ENCODE data around the gene CACNA2D2. TPM values are rescaled to one million over a fixed set of nuclear protein-coding genes. Genes with fewer than 3 reads are reported as not detected.

Gene CACNA2D2
- total RNA-seq, 1 experiment from 2014 or later: 22.0 TPM

GRCh38 chr3:50341537-50341936, 161.9 kb downstream of the CACNA2D2 start:
- Mint-ChIP-seq H3K4me1 (peaks cover 27% of the 10 kb centered on the region), H3K27me3 (ENCODE audit: low read depth) (peaks cover 85% of the 10 kb centered on the region), H3K36me3 (no peaks in the 10 kb centered on the region), H3K9me3 (no peaks in the 10 kb centered on the region), H3K4me3 (peak overlapping the region; percentile 65), H3K27ac (no peak overlapping the region)
- POLR2A ChIA-PET: no interaction called here
- no peak for TF ChIP-seq ZNF219 (CRISPR knock-in tag; IDR thresholded peaks at IDR 0.05; ENCODE audit: borderline replicate concordance)
- TF ChIP-seq HMGA2 (CRISPR knock-in tag; IDR thresholded peaks at IDR 0.05): no peak
- TF ChIP-seq JAZF1 (CRISPR knock-in tag; IDR thresholded peaks at IDR 0.05): no peak
- TF ChIP-seq CTCF (IDR thresholded peaks at IDR 0.05): no peak
- no peak for TF ChIP-seq ZNF138 (CRISPR knock-in tag; conservative IDR thresholded peaks at IDR 0.05)
- TF ChIP-seq FOXJ3 (CRISPR knock-in tag; IDR thresholded peaks at IDR 0.05; ENCODE audit: borderline replicate concordance): no peak
- TF ChIP-seq USF1 (CRISPR knock-in tag; IDR thresholded peaks at IDR 0.05): no peak
- TF ChIP-seq ZNF423 (CRISPR knock-in tag; IDR thresholded peaks at IDR 0.05): no peak
- no peak for TF ChIP-seq TEAD1 (CRISPR knock-in tag; IDR thresholded peaks at IDR 0.05)
- no peak for TF ChIP-seq SP1 (CRISPR knock-in tag; conservative IDR thresholded peaks at IDR 0.05)
- TF ChIP-seq, protein P1, sequence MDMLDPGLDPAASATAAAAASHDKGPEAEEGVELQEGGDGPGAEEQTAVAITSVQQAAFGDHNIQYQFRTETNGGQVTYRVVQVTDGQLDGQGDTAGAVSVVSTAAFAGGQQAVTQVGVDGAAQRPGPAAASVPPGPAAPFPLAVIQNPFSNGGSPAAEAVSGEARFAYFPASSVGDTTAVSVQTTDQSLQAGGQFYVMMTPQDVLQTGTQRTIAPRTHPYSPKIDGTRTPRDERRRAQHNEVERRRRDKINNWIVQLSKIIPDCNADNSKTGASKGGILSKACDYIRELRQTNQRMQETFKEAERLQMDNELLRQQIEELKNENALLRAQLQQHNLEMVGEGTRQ (CRISPR knock-in tag; IDR thresholded peaks at IDR 0.05): no peak
- TF ChIP-seq NR1H2 (CRISPR knock-in tag; IDR thresholded peaks at IDR 0.05): no peak
- ATAC-seq (no peak), DNase-seq (ENCODE audit: low spot score) (no peak)
- CTCF ChIA-PET: interaction anchor here (0.7 to 1.9 kb wide), 7 partner anchors 13 to 270 kb away, joined by 4 to 10 read pairs (median 4); partner anchors contain the start of genes CISH, HYAL3, NAA80 and TUSC2

DNA sequence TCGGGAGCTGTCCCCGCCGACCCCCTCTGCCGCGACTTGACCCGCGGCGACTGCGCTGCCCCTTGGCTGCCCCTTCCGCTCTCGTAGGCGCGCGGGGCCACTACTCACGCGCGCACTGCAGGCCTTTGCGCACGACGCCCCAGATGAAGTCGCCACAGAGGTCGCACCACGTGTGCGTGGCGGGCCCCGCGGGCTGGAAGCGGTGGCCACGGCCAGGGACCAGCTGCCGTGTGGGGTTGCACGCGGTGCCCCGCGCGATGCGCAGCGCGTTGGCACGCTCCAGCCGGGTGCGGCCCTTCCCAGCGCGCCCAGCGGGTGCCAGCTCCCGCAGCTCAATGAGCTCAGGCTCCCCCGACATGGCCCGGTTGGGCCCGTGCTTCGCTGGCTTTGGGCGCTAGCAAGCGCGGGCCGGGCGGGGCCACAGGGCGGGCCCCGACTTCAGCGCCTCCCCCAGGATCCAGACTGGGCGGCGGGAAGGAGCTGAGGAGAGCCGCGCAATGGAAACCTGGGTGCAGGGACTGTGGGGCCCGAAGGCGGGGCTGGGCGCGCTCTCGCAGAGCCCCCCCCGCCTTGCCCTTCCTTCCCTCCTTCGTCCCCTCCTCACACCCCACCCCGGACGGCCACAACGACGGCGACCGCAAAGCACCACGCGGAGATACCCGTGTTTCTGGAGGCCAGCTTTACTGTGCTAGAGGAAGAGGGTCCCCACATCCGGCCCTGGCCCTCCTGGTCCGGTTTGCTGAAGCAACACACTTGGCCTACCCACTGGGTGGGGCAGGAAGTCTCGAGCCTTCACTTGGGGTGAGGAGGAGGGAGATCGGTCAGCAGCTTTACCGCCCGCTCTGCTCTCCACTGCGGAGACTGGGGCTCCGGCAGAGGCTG, 162.7 kb downstream of the CACNA2D2 start, which contains the start of gene RASSF1:
RASSF1 (minus strand) TSS at position 389 of the 882 bp plus-strand sequence; CDS start at position 358, 31 bp downstream.
- H3K4me3 Mint-ChIP-seq: peak within 1 kb of the TSS; percentile 95
- CTCF ChIA-PET: interaction anchor here (0.6 to 1.9 kb wide), 15 partner anchors 10 to 276 kb away, joined by 3 to 10 read pairs (median 4); partner anchors contain the start of genes CISH, CYB561D2, HYAL1 and HYAL3
- TF ChIP-seq, protein P2, sequence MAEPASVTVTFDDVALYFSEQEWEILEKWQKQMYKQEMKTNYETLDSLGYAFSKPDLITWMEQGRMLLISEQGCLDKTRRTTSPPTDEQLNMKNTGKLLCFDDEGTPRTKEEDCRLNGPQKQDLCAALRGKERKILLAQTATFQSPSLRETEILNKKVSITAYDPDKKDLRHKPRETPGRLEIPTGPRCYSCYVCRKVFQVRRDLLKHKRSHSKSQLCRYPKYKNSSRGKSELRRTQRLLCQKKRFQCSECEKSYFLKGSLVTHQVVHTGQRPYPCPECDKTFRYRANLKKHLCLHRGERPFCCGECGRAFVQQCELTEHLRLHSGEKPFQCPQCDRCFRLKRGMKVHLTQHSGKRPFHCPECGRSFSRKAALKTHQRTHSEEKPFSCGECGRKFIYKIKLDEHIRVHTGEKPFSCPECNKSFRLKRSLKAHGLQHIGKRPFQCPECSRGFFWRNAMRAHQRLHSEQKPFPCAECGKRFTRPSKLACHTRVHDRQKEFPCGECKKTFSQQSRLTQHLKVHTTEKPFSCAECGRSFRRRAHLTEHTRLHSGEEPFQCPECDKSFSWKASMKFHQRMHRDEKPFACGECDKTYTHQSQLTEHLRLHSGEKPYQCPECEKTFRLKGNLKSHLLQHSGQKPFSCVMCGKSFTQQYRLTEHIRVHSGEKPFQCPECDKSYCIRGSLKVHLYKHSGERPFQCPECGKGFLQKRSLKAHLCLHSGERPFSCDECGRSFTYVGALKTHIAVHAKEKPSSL (CRISPR knock-in tag; conservative IDR thresholded peaks at IDR 0.05): no peak
- TF ChIP-seq JUN (CRISPR knock-in tag; IDR thresholded peaks at IDR 0.05) (0 out of 2 replicates have a peak, but pooled peaks have one; percentile 56), KAT7 (CRISPR knock-in tag; IDR thresholded peaks at IDR 0.05; ENCODE audit: borderline replicate concordance) (no peak), TEAD1 (CRISPR knock-in tag; IDR thresholded peaks at IDR 0.05) (0 out of 2 replicates have a peak, but pooled peaks have one; percentile 67), JAZF1 (CRISPR knock-in tag; IDR thresholded peaks at IDR 0.05) (no peak), TP53 (CRISPR knock-in tag; IDR thresholded peaks at IDR 0.05) (peak; percentile 61), ZNF423 (CRISPR knock-in tag; IDR thresholded peaks at IDR 0.05) (peak; percentile 29; the same call in 1 of the 2 replicates)
- TF ChIP-seq, protein P3, sequence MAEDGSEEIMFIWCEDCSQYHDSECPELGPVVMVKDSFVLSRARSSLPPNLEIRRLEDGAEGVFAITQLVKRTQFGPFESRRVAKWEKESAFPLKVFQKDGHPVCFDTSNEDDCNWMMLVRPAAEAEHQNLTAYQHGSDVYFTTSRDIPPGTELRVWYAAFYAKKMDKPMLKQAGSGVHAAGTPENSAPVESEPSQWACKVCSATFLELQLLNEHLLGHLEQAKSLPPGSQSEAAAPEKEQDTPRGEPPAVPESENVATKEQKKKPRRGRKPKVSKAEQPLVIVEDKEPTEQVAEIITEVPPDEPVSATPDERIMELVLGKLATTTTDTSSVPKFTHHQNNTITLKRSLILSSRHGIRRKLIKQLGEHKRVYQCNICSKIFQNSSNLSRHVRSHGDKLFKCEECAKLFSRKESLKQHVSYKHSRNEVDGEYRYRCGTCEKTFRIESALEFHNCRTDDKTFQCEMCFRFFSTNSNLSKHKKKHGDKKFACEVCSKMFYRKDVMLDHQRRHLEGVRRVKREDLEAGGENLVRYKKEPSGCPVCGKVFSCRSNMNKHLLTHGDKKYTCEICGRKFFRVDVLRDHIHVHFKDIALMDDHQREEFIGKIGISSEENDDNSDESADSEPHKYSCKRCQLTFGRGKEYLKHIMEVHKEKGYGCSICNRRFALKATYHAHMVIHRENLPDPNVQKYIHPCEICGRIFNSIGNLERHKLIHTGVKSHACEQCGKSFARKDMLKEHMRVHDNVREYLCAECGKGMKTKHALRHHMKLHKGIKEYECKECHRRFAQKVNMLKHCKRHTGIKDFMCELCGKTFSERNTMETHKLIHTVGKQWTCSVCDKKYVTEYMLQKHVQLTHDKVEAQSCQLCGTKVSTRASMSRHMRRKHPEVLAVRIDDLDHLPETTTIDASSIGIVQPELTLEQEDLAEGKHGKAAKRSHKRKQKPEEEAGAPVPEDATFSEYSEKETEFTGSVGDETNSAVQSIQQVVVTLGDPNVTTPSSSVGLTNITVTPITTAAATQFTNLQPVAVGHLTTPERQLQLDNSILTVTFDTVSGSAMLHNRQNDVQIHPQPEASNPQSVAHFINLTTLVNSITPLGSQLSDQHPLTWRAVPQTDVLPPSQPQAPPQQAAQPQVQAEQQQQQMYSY (CRISPR knock-in tag; IDR thresholded peaks at IDR 0.05): peak; percentile 24; the same call in 1 of the 2 replicates
- TF ChIP-seq, protein P4, sequence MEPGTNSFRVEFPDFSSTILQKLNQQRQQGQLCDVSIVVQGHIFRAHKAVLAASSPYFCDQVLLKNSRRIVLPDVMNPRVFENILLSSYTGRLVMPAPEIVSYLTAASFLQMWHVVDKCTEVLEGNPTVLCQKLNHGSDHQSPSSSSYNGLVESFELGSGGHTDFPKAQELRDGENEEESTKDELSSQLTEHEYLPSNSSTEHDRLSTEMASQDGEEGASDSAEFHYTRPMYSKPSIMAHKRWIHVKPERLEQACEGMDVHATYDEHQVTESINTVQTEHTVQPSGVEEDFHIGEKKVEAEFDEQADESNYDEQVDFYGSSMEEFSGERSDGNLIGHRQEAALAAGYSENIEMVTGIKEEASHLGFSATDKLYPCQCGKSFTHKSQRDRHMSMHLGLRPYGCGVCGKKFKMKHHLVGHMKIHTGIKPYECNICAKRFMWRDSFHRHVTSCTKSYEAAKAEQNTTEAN (CRISPR knock-in tag; IDR thresholded peaks at IDR 0.05): peak; percentile 77; the same call in 1 of the 2 replicates
- TF ChIP-seq, protein P5, sequence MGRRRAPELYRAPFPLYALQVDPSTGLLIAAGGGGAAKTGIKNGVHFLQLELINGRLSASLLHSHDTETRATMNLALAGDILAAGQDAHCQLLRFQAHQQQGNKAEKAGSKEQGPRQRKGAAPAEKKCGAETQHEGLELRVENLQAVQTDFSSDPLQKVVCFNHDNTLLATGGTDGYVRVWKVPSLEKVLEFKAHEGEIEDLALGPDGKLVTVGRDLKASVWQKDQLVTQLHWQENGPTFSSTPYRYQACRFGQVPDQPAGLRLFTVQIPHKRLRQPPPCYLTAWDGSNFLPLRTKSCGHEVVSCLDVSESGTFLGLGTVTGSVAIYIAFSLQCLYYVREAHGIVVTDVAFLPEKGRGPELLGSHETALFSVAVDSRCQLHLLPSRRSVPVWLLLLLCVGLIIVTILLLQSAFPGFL (CRISPR knock-in tag; IDR thresholded peaks at IDR 0.05; ENCODE audit: borderline replicate concordance): no peak
- TF ChIP-seq, protein P6, sequence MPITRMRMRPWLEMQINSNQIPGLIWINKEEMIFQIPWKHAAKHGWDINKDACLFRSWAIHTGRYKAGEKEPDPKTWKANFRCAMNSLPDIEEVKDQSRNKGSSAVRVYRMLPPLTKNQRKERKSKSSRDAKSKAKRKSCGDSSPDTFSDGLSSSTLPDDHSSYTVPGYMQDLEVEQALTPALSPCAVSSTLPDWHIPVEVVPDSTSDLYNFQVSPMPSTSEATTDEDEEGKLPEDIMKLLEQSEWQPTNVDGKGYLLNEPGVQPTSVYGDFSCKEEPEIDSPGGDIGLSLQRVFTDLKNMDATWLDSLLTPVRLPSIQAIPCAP (CRISPR knock-in tag; IDR thresholded peaks at IDR 0.05): no peak

More for the DNA sequence above, 162.7 kb downstream of the CACNA2D2 start, which contains the start of gene RASSF1:
- ATAC-seq: peak; percentile 0; the same call in 1 of the 2 replicates
- H3K4me1 Mint-ChIP-seq: peaks cover 33% of the 10 kb centered on the region
- peaks cover 77% of the 10 kb centered on the region for H3K27me3 Mint-ChIP-seq (ENCODE audit: low read depth)
- no peak within 1 kb of the TSS for H3K27ac Mint-ChIP-seq
- DNase-seq (ENCODE audit: low spot score): peak; percentile 59
- POLR2A ChIA-PET: no interaction called here
- no peaks in the 10 kb centered on the region for H3K36me3 Mint-ChIP-seq
- H3K9me3 Mint-ChIP-seq: no peaks in the 10 kb centered on the region
